Inflammatory macrophage treated with lipopolysaccharide for 1 hour (primary cell): Measurements from ENCODE around the gene ART3.

ENCODE experiments used
- DNase-seq, 2 donors: peaks; one replicate each; pipeline ENCODE4 v3.0.0-alpha.2; 2020 to 2022

The ART3 gene

DNA sequence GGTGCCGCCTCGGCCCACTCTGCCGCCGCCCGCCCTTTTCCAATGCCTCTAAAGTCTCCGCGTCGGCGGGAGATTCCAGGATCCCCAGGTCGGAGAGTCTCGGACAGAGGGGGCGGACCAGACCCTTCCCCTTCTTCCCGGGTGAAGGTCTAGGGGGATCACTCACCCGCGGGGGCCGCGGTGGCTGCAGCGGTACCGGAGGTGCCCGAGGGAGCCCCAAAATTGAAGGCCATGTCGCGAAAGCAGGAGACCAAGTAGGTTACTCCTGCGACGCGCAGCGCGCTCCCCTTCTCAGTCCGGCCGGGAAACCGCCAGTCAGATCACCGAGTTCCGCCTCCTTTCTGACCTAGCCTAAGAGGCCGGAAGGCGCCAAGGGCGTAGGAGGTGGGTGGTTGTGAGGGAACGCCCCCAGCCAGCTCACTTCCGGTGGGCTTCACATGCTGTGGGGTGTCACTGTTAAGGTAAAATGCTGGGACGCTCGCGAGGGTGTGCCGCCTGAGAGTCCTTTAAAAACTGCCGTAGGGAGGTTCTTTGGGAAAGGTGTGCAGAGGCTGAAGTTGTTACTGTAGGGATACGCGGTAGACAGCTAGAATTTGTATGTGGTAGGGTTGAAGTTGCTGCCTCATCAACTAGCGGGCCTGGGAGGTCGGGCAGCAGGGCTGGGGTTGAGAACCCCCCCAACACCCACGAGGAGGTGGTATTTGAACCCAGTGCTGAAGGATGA lies 73.8 kb downstream of the ART3 start, which contains the start of gene NUP54:
TSS of gene NUP54 (minus strand) at position 256 of the 724 bp plus-strand sequence. CDS start at position 233, 23 bp downstream.
- peak; percentile 94 to 99 for DNase-seq

DNA sequence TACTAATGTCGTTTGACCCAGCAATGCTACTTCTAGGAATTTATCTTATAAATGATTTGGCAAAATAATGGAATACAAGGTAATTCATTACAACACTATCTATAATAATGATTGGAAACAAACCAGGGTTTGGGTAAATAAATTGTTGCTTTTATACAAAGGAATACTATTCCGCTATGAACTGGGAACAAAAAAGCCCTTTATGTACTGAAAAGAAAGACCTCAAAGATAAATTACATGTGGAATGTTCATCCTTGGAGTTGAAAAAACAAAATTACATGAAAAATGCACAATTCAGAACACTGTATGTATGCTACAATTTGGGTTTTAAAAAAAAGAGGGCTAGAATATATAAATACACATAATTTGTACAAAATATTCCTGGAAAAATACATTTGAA lies 78.8 kb downstream of the ART3 start:
- DNase-seq = no peak

GRCh38 chr4:76155979-76156378 lies 81.5 kb downstream of the ART3 start:
- no peak for DNase-seq

- DNase-seq = no peak
These were observed 82.1 kb downstream of the ART3 start for GRCh38 chr4:76156635-76157034.

GRCh38 chr4:76160355-76160754 lies 85.8 kb downstream of the ART3 start:
- DNase-seq = no peak
